ENCODE results near the gene MRPL33.
"Not testable (repeated sequence)": the region's sequence is repeated elsewhere in the genome, so short reads cannot be mapped to it uniquely, and the experiment has no call there.

Gene MRPL33

DNA sequence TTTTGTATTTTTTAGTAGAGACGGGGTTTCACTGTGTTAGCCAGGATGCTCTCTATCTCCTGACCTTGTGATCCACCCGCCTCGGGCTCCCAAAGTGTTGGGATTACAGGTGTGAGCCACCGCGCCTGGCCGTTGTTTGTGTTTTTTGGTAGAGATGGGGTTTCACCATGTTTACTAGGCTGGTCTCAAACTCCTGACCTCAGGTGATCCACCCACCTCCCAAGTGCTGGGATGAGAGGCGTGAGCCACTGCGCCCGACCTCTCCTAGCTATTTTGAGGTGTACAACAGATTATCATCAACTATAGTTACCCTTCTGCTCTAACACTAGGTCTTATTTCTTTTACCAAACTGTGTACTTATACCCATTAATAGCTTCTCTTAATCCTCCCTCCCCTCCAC lies 28.9 kb upstream of the MRPL33 start:
- no peak for DNase-seq

DNA sequence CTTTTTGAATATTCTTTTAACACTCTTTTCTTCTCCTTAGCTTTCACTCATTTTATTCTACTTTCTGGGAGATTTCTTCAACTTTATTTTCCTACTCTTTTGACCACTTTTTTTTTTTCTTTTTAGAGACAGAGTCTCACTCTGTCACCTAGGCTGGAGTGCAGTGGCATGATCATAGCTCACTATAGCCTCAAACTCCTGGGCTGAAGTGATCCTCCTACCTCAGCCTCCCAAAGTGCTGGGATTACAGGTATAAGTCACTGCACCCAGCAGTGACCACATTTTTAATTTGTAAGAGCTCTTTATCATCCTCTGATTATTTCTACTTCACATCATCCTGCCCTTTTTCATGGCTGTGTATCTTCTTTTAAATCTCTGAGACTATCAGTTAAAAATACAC lies 26.0 kb upstream of the MRPL33 start:
- not testable (repeated sequence) for DNase-seq

DNA sequence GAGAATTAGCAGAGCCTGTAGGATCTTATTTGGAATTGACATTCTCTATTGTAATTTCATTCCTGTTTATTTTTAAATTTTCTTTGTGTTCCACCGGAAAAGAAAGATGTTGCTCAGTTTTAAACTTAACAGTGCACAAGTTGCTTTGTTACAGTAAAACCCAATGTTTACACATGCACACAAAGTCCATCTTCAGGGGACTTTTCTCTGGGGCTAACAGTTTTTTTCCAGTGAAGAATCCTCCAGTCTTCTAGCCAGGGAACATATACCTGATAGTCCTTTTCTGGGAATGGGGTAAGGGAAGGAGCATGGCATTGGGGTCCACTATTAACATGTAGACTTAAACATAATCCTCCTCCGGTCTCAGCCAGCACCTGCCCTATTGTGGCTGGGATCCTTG lies 25.2 kb upstream of the MRPL33 start:
- DNase-seq: no peak

DNA sequence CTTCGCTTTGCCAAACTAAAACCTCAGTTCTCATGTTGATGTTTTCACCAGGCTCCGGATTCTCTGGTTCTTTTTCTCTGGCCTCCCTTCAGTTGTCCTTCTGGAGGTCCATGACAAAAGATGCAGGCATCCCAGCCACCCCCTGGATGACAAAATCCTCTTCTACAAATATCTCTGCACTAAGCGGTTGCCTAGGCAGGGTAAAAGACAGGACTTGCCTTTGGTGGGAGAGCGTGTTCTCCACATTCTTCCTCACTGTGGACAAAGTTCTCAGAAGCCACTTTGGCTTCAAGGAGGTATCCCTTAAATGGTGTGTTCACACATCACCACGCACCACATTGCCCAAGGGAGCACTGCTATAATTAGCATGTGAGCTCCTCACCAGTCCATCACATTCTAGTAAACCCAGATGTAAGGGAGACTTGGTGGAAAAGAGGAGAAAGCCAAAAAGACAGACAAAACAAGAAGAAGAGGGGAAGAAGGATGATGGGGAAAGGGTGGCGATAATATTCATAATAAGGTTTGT lies 23.6 kb upstream of the MRPL33 start:
- no peak for DNase-seq

DNA sequence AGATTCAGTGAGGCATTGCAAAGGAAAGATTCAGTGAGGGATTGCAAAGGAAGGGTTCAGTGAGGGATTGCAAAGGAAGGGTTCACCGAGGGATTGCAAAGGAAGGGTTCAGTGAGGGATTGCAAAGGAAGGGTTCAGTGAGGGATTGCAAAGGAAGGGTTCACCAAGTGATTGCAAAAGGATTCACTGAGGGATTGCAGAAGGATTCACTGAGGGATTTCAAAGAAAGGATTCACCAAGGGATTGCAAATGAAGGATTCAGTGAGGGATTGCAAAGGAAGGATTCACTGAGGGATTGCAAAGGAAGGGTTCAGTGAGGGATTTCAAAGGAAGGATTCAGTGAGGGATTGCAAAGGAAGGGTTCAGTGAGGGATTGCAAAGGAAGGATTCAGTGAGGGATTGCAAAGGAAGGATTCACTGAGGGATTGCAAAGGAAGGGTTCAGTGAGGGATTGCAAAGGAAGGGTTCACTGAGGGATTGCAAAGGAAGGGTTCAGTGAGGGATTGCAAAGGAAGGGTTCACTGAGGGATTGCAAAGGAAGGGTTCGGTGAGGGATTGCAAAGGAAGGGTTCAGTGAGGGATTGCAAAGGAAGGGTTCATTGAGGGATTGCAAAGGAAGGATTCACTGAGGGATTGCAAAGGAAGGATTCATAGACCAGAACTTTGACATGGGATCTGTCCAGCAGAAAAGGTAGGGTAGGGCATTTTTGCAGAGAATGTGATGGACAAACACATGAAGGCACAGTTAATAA lies 22.5 kb upstream of the MRPL33 start:
- DNase-seq: not testable (repeated sequence)

DNA sequence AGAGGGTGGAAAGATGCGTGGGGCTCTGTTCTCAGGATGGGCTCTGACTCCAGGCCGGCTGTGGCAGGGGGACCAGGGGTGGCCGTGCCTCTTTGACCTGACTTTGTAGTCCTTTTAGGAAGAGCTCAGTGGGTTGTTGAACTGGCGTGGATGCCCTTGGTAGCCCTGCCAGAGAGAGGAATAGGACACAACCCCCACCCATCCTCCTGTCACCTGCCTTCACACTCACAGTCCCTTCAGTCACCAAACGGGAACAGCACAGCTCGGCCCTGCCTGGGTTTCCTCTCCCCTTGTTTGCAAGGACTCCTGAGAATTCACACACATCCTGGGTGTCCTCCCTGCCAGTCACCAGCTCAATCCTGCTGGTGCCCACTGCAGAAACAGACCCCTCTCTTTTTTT lies 20.1 kb upstream of the MRPL33 start:
- no peak for DNase-seq

DNA sequence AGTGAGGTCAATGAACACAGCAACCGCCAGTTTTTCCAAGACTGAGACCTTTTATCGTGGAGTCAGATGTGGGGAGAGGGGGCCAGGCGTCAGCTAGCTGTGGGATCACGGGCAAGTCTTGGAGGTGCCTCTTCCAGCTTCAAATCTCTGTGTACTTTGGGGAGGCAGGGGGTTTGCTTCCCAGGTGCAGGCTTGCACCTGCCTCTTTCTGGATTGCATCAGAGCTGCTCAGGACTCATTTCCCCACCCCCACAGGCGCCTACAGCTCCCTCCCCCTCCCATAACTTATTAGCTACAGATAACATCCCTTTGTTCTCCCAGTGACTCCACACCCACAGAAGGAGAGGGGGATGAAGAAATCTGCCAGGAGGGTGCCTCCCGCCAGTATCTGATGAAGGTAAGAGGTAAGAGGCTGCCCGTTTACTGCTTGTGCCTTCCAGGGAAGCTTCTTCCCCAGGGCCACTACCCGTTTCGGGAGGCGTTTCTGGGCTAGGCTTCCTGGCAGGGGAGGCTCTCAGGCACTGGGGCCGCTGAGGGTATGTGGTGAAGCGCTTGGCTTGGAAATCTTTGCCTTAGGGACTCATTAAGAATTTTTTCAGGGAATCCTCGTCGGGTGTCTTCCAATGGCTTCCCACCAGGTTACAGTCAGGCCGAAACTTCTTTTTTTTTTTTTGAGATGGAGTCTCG lies 18.8 kb upstream of the MRPL33 start:
- no peak for DNase-seq

DNA sequence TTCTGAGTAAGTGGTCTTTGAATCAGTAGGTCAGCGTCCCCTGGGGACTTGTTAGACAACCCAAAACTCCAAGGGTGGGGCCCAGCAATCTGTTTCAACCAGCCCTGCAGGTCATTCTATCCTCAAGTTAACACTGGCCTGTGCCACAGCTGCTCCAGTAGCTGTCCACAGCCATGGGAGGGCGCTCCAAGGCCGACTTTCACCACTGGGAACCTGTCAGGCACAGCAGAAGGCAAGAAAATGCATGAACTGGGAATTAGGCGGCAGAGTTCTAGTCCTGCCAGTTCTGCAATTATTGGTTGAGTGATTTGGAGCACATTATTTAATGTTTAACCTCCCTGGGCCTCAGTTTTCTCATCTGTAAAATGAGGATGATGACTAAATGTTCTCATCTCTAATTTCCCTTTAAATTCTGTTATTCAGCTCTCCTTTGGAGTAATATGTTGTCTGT lies 17.4 kb upstream of the MRPL33 start:
- peak; percentile 61 for DNase-seq

DNA sequence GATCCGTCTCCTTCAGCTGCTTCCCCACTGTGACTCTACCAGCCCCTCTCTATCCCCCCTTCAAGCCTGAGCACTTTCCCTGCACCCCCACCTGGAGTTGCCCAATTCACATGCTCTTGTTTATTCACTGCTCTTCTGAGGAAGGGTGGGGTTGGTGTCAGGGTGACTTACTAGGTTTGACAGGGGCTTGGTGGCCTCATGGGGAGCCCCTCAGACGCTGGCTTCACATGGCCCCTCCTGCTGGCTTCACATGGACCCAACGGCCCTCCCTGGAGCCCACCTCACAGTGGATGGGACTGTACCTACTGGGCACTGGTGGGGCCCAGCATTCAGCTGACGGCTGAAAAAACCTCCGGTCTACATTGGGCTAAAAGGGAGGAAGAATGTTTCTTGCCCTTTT lies 16.7 kb upstream of the MRPL33 start:
- DNase-seq: no peak

DNA sequence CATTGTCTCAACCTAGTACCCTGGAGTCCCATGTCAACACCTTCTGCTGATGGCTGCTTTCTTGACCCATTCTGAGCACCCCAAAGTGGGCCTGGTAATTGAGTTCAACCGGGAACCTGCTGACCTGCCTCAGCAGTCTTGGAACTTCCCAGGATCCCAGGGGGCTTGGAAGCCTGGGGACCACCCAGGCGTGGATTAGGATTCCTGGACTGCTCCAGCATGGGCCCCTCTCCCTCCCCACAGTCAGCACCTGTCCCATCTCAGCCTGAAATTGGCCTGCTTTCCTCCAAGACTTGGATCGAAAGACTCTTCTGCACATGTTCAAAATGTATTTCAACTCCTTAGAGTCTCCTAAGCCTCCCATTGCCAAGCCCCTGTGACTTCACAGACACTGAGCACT lies 15.4 kb upstream of the MRPL33 start:
- DNase-seq: no peak

DNA sequence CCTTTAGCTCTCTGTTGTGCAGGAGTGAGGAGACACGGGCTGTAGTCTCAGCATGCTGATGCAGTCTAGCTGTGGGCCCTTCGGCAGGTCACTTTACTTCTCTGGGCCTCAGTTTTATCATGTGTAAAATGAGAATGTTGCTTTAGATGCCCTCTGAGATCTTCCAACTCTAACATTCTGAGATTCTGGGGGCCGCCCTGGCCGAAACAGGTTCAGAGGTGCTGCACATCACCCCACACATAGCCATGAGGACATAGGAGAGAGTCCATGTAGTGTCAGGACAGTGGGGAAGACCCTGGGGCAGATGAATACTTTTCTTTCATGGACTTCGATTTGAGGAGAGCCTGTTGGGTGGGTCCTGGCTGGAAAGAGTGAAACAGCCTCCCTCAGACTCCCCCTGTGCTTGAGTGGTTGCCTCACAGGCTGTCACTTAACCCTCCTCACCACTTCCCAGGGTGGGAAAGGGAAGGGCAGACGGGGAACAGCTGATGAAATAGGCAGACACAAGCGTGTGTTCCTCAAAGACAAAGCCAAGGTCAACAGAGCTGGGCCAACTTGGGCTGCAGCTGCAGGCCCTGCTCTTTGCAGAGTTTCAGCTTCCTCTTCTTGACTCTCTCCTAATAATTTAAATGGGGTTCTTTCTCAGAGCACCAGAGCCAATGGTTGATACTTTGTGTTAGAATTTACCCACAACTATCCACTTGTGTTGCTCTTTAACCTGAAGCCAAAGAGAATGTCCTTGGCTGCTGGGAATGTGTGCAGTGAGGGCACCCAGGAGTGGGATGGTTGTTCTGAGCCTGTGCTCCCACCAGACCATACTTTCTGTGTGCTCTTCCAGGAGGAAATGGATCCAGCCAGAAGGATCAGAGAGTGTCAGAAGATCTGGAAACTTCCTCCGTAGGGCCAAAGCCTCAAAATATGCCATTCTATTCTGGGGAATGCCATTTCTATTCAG lies 14.7 kb upstream of the MRPL33 start:
- DNase-seq: no peak

DNA sequence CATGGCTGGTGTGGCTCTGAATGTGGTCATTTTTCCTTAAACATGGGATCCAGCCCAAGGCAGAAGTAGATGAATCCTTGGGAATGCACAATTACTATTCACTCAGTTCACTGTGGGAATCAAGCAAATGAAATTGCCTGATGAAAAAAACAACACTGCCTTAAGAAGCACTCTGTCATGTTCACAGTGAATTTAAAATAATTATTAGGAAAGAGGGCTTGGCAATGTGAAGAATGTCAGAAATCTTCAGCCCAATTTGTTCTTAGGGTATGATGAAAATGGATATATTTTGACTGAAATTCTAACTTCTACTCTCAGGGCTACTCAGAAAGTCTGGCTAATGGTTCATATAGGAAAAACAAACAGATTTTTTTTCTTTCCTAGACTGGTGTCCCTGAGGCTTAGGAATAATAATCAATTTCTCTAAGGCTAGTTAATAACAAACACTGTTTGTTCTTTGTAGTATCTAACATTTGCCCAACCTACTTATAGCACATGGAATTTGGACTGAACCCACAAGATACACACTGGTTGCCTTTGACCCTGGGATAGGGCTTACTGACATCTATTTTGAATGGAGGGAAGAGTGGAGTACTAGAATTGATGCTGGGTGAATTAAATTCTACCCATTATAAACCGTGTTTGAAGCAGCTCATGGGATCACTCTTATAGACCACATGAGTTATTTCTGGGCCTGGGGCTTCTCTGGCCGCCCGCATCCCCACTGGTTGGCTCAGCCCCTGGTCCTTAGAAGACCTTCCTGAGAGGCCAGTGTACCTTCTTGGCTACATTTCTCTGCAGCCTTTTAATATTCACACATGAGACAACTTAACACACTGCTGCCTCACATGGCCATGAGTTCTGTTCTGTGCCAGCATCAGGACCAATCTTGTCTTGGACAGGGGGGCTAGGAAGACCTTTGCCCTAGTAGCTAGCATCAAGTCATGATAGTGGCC lies 8.3 kb upstream of the MRPL33 start:
- no peak for DNase-seq

DNA sequence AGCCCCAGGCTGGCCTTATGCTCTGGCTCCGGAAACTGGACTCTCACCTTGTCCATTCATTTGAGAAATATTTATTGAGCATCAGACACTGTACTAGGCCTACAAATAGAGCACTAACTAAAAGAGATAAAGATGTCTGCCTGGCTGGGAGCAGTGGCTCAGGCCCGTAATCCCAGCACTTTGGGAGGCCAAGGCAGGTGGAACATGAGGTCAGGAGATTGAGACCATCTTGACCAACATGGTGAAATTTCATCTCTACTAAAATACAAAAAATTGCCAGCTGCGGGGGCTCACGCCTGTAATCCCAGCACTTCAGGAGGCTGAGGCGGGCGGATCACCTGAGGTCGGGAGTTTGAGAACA lies 7.6 kb upstream of the MRPL33 start:
- DNase-seq: no peak

DNA sequence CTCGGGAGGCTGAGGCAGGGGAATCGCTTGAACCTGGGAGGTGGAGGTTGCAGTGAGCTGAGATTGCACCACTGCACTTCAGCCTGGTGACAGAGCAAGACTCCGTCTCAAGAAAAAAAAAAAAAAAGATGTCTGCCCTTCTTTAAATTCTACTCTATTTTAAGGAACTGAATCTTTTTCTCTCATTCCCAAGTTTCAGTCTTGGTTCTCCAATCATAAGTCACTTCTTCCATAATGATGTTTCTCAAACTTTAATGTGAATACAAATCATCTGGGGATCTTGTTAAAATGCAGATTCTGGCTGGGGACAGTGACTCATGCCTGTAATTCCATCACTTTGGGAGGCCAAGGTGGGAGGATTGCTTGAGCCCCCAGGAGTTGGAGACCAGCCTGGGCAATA lies 7.0 kb upstream of the MRPL33 start:
- DNase-seq: not testable (repeated sequence)

DNA sequence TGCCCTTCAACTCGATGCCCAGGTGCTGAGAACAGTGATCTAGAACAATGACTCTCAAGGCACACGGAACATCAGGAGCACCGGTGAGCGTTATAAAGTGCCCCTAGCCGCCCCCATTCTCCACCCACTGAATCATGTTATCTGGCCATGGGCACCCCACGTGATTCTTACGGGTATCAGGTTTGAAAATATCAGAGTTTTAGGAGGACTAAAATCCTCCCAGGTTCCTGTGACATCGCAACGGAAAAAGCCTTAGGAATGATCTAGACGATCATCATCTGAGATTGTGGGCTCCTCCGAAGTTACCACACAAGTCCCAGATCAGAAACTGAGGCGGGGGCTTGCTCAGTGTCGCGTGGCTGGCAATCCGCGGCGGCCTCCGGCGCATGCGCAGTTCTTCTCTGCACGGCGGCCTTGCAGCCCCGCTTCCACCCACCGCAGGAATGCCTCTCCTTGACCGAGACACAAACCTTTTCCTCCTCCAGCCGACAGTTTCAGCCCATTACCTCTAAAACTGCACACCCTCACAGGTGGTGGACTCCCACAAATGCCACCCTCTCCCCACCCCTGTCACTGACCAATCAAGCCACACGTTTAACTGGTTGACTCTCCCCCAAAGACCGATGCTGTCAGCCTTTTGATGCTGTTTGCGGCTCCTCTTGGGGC lies 5.8 kb upstream of the MRPL33 start:
- DNase-seq: no peak

DNA sequence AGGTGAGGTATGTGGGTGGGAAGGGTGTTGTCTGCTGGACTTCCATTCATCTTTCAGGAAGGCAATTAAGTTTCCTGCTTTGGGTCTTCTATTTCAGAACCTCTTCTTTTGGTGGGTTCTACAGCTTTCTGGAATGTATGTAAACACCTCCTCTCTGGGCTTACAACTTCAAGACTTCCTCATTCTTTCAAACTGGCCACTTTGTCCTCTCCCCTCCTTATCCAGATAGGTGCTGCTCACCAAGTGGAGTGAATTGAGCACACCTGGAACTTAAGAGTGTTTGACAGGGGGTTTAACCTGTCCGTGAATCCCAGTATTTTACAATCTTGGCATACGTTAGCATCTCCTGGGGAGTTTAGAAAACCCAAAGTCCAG lies 5.2 kb upstream of the MRPL33 start:
- no peak for DNase-seq

DNA sequence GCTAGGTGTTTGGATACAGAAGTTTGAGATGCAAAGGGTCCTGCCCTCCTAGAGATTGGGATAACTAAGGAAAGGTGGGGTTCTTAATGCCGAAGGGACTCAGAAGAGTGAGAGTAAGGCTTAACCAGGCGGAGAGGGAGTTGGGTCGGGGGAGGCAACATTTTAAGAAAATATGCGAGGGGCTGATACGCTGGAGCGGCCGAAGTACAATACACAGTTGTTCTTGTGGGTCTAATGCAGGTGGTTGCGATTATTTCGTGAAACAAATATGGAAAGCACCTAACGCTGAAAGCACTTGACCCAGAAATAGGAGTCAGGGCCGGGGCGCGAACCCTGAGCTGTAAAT lies 344 bp upstream of the MRPL33 start:
- DNase-seq: no peak

DNA sequence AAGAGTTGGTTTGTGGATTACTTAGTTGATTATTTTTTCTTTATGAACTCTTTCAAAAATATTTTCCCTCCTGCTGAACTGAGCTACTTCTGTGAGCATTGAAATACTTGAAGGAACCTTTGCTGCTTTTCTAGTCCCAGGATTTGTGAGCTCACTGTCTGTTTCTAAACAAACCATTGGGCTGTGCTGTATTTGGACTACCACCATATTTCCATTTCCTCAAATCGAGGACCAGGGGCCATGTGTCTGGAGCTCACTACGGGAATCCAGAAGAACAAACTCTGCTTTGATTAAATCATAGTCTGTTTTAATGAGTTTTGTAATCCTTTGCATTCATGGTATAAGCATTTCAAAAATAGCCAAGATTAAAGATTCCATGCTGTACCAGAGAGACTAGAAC lies 1.3 kb downstream of the MRPL33 start:
- no peak for DNase-seq

DNA sequence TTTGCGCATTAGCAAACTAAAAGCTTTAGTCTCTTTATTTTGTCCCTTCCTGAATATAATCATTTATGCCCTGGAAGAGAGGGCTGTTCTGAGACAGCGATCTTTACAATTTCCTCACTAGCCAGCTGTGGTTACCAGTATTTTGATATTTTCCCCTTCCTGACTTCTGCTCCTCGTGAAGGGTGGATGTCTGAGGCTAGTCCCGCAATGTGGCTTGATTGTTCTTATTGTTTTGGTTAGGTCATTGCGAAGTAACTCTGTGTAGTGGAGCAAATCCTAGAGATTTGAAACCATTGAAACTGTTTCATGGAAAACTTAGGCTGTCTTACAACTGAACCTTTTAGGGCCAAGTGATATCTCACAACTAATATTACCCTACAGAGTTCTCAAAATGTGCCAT lies 2.4 kb downstream of the MRPL33 start:
- no peak for DNase-seq

DNA sequence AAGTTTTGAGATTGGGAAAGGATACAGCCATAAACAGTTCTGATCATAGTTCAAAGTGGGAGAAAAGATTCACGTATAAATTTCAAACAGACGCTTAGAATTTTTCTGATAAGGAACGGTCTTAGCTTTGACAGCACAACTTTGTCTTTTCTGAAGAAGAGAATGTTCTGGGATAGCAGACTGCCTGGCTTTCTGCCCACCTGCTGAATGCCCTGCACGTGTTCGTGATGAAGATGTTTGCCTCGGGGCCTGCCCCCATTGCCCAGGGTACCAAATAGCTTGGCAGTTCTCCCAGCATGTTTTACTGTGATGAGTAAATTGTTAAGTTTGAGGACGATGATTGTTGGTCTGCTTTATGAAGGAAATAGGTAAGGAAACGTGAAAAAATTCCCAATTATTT lies 4.6 kb downstream of the MRPL33 start:
- no peak for DNase-seq

DNA sequence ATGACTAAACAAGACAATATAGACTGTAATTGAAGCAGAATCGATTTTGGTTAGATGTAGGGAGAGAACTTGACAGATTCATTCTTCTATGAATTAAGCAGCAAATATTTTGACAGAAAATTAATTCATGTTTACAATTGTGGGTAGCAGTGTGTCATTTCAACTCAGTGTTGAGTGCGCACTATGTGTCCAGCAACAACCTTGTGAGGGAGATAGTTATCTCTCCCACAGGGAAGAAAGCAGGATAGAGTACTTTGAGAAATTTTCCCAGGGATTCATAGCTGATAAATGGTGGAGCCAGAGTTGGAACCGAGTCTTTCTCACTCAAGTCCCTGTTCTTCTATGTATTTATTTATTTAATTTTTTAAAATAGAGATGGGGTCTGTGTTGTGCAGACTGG lies 5.2 kb downstream of the MRPL33 start:
- no peak for DNase-seq

Measured in DMS 273 treated with DMSO at 0.1 percent for 48 hours (cell line).